Vagina (tissue), 2 donors: ENCODE measurements around the gene STX11. TPM values are rescaled to one million over a fixed set of nuclear protein-coding genes. Genes with fewer than 3 reads are reported as not detected.

Experiments
- DNase-seq, 2 donors: peaks; one replicate each; pipeline ENCODE4 v3.0.0-alpha.2; 2017; ENCODE audit errors: extremely low spot score in 2 of 2
- H3K27ac ChIP-seq: fragments of 200-600 bp; sonication (generic); one replicate; pipeline ENCODE4 v1.5.1; 2019
- H3K27me3 ChIP-seq: fragments of 200-600 bp; sonication (generic); one replicate; pipeline ENCODE4 v1.5.1; 2019
- H3K36me3 ChIP-seq, 2 donors: fragments of 200-600 bp; sonication (generic); one replicate each; pipeline ENCODE4 v1.5.1; 2017 to 2019
- H3K4me1 ChIP-seq: fragments of 200-600 bp; sonication (generic); one replicate; pipeline ENCODE4 v1.5.1; 2019
- H3K4me3 ChIP-seq, 2 donors: fragments of 200-600 bp; sonication (generic); 1 replicate in 1 of 2; 2 replicates in 1 of 2; pipeline ENCODE4 v1.5.1; 2016 to 2019
- H3K9me3 ChIP-seq: fragments of 200-600 bp; sonication (generic); one replicate; pipeline ENCODE4 v1.5.1; 2019
- CTCF ChIP-seq, 3 experiments: fragments of 450-650 bp in 2 of 3; fragments of 200-600 bp in 1 of 3; sonication (generic) in 1 of 3; IDR thresholded peaks; one replicate each; pipeline ENCODE4 v1.5.1; 2017 to 2019; ENCODE audit warnings: antibody characterized with exemption in 3 of 3, mild to moderate bottlenecking in 2 of 3, moderate library complexity in 2 of 3
- POLR2A ChIP-seq, 2 donors: fragments of 450-650 bp; IDR thresholded peaks; one replicate each; pipeline ENCODE4 v1.6.1; 2017; ENCODE audit warnings: antibody characterized with exemption in 2 of 2, mild to moderate bottlenecking in 2 of 2, moderate library complexity in 2 of 2
- POLR2AphosphoS5 ChIP-seq, 2 donors: sonication (generic); formaldehyde crosslinking; IDR thresholded peaks; one replicate each; pipeline ENCODE4 v1.9.0; 2017; ENCODE audit warnings: antibody characterized with exemption in 2 of 2, mild to moderate bottlenecking in 2 of 2, low read depth in 1 of 2; ENCODE audit not compliant: insufficient read depth in 1 of 2
- intact Hi-C: fragments of 100-400 bp; cut with DNase I; formaldehyde crosslinking; loops from one replicate; pipeline ENCODE4 v1.15.1; 2023
- total RNA-seq: library from RNA; depleted of rRNA; stranded (reverse); fragments of >200 nt; gene quantifications from one replicate; pipeline ENCODE4 v1.2.3, GENCODE V29; 2016

Gene STX11
- total RNA-seq, 1 donor from 2014 or later, result 5.4 TPM

DNA sequence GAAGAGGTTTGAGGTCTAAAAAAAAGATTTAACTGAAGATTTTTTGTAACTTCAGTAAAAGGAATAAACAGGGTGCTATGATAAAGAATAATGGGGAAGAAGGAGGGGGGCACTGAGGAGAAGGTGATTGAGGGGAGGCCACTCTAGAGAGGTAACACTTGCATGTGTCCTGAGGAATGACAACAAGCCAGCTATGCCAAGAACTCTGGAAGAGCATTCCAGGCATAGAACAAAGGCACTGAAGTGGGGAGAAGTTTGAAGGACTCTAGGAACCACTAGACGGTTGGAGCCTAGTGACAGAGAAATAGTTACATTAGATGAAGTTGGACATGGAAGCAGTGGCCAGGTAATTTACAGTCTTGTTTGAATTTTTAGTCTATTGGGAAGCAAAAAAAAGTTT, 44.1 kb upstream of the STX11 start:
- Histone ChIP-seq H3K36me3 (no peaks in the 10 kb centered on the region), H3K9me3 (no peaks in the 10 kb centered on the region), H3K27ac (no peak overlapping the region), H3K4me1 (no peaks in the 10 kb centered on the region), H3K4me3 (no peak overlapping the region), H3K27me3 (no peaks in the 10 kb centered on the region)
- TF ChIP-seq CTCF (IDR thresholded peaks at IDR 0.05) (no peak), POLR2AphosphoS5 (IDR thresholded peaks at IDR 0.05; ENCODE audit: insufficient read depth in 1 of 2, low read depth in 1 of 2) (no peak)
- intact Hi-C loops, result no loop called here
- DNase-seq, result no peak

GRCh38 chr6:144110210-144110609, 40.1 kb upstream of the STX11 start:
- DNase-seq, result no peak
- H3K4me1 ChIP-seq, result no peaks in the 10 kb centered on the region
- intact Hi-C loops, result loop anchor here (10.0 kb wide), 1 partner anchor 385 kb away; no protein-coding TSS in a partner anchor
- TF ChIP-seq CTCF (IDR thresholded peaks at IDR 0.05), result no peak
- TF ChIP-seq POLR2A (IDR thresholded peaks at IDR 0.05), result no peak
- TF ChIP-seq POLR2AphosphoS5 (IDR thresholded peaks at IDR 0.05; ENCODE audit: insufficient read depth in 1 of 2, low read depth in 1 of 2), result no peak
- no peaks in the 10 kb centered on the region for H3K36me3 ChIP-seq
- H3K4me3 ChIP-seq, result no peak overlapping the region
- no peaks in the 10 kb centered on the region for H3K9me3 ChIP-seq
- no peak overlapping the region for H3K27ac ChIP-seq
- H3K27me3 ChIP-seq, result no peaks in the 10 kb centered on the region

DNA sequence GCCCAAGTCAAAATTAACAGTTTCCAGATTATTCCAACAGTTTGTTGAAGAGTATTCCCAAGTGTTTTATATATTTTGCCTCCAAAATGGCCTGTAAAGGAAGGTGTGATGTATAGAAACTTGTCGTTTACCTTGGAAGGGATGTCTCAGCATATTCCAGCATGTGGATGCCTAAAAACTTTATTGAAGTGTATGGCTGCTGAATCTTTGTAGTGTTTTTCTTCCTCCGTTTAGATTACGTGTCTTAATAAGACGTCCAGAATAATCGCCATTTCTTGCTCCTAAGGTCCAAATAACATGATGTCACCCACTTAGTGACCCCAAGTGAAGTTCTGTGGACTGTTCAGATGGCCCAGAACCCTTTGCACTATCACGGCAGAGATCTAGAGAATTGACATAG, 37.0 kb upstream of the STX11 start:
- DNase-seq, result no peak
- TF ChIP-seq POLR2A (IDR thresholded peaks at IDR 0.05) (no peak), CTCF (IDR thresholded peaks at IDR 0.05) (no peak), POLR2AphosphoS5 (IDR thresholded peaks at IDR 0.05; ENCODE audit: insufficient read depth in 1 of 2, low read depth in 1 of 2) (no peak)
- Histone ChIP-seq H3K4me1 (no peaks in the 10 kb centered on the region), H3K27me3 (no peaks in the 10 kb centered on the region), H3K36me3 (no peaks in the 10 kb centered on the region), H3K27ac (no peak overlapping the region), H3K9me3 (no peaks in the 10 kb centered on the region), H3K4me3 (no peak overlapping the region)
- intact Hi-C loops, result loop anchor here (10.0 kb wide), 1 partner anchor 381 kb away; no protein-coding TSS in a partner anchor

DNA sequence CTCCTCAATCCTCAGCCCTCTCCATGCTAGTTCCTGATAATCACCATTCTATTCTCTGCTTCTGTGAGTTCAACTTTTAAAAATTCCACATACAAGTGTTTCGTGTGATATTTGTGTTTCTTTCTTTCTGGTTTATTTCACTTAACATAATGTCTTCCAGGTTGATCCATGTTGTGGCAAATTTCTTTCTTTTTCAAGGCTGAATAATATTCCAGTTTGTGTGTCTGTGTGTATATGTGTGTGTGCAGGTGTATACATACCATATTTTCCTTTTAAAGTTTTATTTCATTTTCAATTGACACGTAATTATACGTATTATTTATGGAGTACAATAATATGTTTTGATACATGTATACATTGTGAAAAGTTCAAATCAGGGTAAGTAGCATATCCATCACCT, 35.1 kb upstream of the STX11 start:
- no peak for TF ChIP-seq POLR2A (IDR thresholded peaks at IDR 0.05)
- TF ChIP-seq POLR2AphosphoS5 (IDR thresholded peaks at IDR 0.05; ENCODE audit: insufficient read depth in 1 of 2, low read depth in 1 of 2), result no peak
- TF ChIP-seq CTCF (IDR thresholded peaks at IDR 0.05), result no peak
- no peaks in the 10 kb centered on the region for H3K36me3 ChIP-seq
- no peaks in the 10 kb centered on the region for H3K27me3 ChIP-seq
- no peak overlapping the region for H3K27ac ChIP-seq
- H3K4me3 ChIP-seq, result no peak overlapping the region
- no peaks in the 10 kb centered on the region for H3K9me3 ChIP-seq
- no peaks in the 10 kb centered on the region for H3K4me1 ChIP-seq
- DNase-seq, result no peak
- intact Hi-C loops, result loop anchor here (10.0 kb wide), 1 partner anchor 380 kb away; no protein-coding TSS in a partner anchor

- TF ChIP-seq POLR2AphosphoS5 (IDR thresholded peaks at IDR 0.05; ENCODE audit: insufficient read depth in 1 of 2, low read depth in 1 of 2), result no peak
- TF ChIP-seq CTCF (IDR thresholded peaks at IDR 0.05), result no peak
- no peak for TF ChIP-seq POLR2A (IDR thresholded peaks at IDR 0.05)
- Histone ChIP-seq H3K27me3 (no peaks in the 10 kb centered on the region), H3K36me3 (no peaks in the 10 kb centered on the region), H3K4me1 (no peaks in the 10 kb centered on the region), H3K9me3 (no peaks in the 10 kb centered on the region), H3K4me3 (no peak overlapping the region), H3K27ac (no peak overlapping the region)
- no peak for DNase-seq
- intact Hi-C loops, result loop anchor here (10.0 kb wide), 1 partner anchor 375 kb away; no protein-coding TSS in a partner anchor
Measured at GRCh38 chr6:144119376-144119775, 30.9 kb upstream of the STX11 start.
